22Rv1 (cell line): ENCODE data around the gene GUCY2D.

Experiments used
- H3K27ac ChIP-seq: fragments of 450-650 bp; 2 replicates; pipeline ENCODE4 v1.5.1; 2017
- CTCF ChIP-seq: fragments of 450-650 bp; IDR thresholded peaks from 2 replicates; pipeline ENCODE4 v1.5.1; 2017; ENCODE audit warnings: mild to moderate bottlenecking
- ZFX ChIP-seq: fragments of 450-650 bp; IDR thresholded peaks from 2 replicates; pipeline ENCODE4 v1.6.1; 2017; ENCODE audit warnings: antibody characterized with exemption, borderline replicate concordance

GUCY2D gene

GRCh38 chr17:7982666-7983065 is 19.7 kb upstream of the GUCY2D start:
- TF ChIP-seq ZFX: no peak
- TF ChIP-seq CTCF: peak; percentile 40; the same call in 1 of the 2 replicates
- H3K27ac ChIP-seq: no peak overlapping the region

GRCh38 chr17:7984904-7985303 is 17.5 kb upstream of the GUCY2D start:
- TF ChIP-seq CTCF (no peak), ZFX (no peak)
- no peak overlapping the region for H3K27ac ChIP-seq

- TF ChIP-seq ZFX (no peak), CTCF (no peak)
- no peak overlapping the region for H3K27ac ChIP-seq
Observed at GRCh38 chr17:7987112-7987893, 15.1 kb upstream of the GUCY2D start.

- peak overlapping the region; percentile 64 for H3K27ac ChIP-seq
- peak; percentile 85 for TF ChIP-seq CTCF
- no peak for TF ChIP-seq ZFX
Observed at GRCh38 chr17:7988750-7989178, 13.7 kb upstream of the GUCY2D start.

- peak overlapping the region; percentile 64 for H3K27ac ChIP-seq
- TF ChIP-seq CTCF (peak; percentile 97), ZFX (no peak)
Observed at GRCh38 chr17:7989781-7990655, 12.4 kb upstream of the GUCY2D start.

- no peak overlapping the region for H3K27ac ChIP-seq
- TF ChIP-seq ZFX (no peak), CTCF (no peak)
Observed at GRCh38 chr17:7992516-7992915, 9.9 kb upstream of the GUCY2D start.
